K562 (cell line): Measurements from ENCODE around the gene KIAA2012. TPM values are rescaled to one million over a fixed set of nuclear protein-coding genes. Genes with fewer than 3 reads are reported as not detected.
A peak's percentile ranks its signal among the peaks of the same experiment; 100 is the strongest.

Experiments used
- BRCA1 ChIP-seq, 2 experiments: fragments of 450-650 bp in 1 of 2; sonication (generic) in 1 of 2; formaldehyde crosslinking in 1 of 2; IDR thresholded peaks; 2 replicates each; pipeline versions ENCODE4 v1.5.0 to v1.6.1; 2017 to 2020; ENCODE audit warnings: mild to moderate bottlenecking in 1 of 2, missing genetic modification reagents in 1 of 2
- CBFA2T2 ChIP-seq: fragments of 450-650 bp; conservative IDR thresholded peaks from 2 replicates; pipeline ENCODE4 v1.6.1; 2017; ENCODE audit warnings: mild to moderate bottlenecking
- CBFA2T3 ChIP-seq: fragments of 450-650 bp; IDR thresholded peaks from 2 replicates; pipeline ENCODE4 v1.6.1; 2017
- CUX1 ChIP-seq: fragments of 200-800 bp; sonication (Bioruptor generic); IDR thresholded peaks from 2 replicates; pipeline ENCODE4 v1.6.1; 2016; ENCODE audit warnings: missing genetic modification characterization, missing compliant biosample characterization
- FOXA3 ChIP-seq, 2 experiments: fragments of 450-650 bp in 1 of 2; sonication (generic) in 1 of 2; formaldehyde crosslinking; IDR thresholded peaks in 1 of 2; conservative IDR thresholded peaks in 1 of 2; 2 replicates each; pipeline versions ENCODE4 v1.4.0 to v1.8.0; 2020 to 2022; ENCODE audit warnings: mild to moderate bottlenecking in 2 of 2, missing genetic modification reagents in 1 of 2
- KDM1A ChIP-seq, 2 experiments: fragments of 450-650 bp; IDR thresholded peaks; 2 replicates each; pipeline ENCODE4 v1.6.1; 2016; ENCODE audit warnings: mild to moderate bottlenecking in 2 of 2
- MEF2D ChIP-seq: conservative IDR thresholded peaks from 2 replicates; pipeline ENCODE4 v1.6.1; 2016; ENCODE audit warnings: low read depth, missing genetic modification characterization, missing compliant biosample characterization
- PHF8 ChIP-seq: fragments of 200-600 bp; sonication (generic); IDR thresholded peaks from 2 replicates; pipeline ENCODE4 v1.6.1; 2012; ENCODE audit warnings: mixed run types, mild to moderate bottlenecking, inconsistent platforms, low read length, moderate library complexity, borderline replicate concordance
- POU5F1 ChIP-seq: fragments of 150-350 bp; IDR thresholded peaks from 2 replicates; pipeline ENCODE4 v1.6.1; 2014; ENCODE audit warnings: borderline replicate concordance, low read length, low read depth, mild to moderate bottlenecking; ENCODE audit not compliant: partially characterized antibody
- RNF219 ChIP-seq: fragments of 250-450 bp; sonication (Bioruptor Pico); IDR thresholded peaks from 2 replicates; pipeline ENCODE4 v1.5.0; 2022; ENCODE audit warnings: mild to moderate bottlenecking
- SMAD3 ChIP-seq: fragments of 450-650 bp; formaldehyde crosslinking; conservative IDR thresholded peaks from 2 replicates; pipeline ENCODE4 v1.4.0; 2020; ENCODE audit warnings: mild to moderate bottlenecking
- SMAD4 ChIP-seq: fragments of 250-450 bp; sonication (Bioruptor Pico); conservative IDR thresholded peaks from 2 replicates; pipeline ENCODE4 v1.8.0; 2021; ENCODE audit warnings: inconsistent platforms, mild to moderate bottlenecking, moderate library complexity
- TCF3 ChIP-seq: sonication (generic); formaldehyde crosslinking; IDR thresholded peaks from 2 replicates; pipeline ENCODE4 v1.4.0; 2020; ENCODE audit warnings: mild to moderate bottlenecking, missing genetic modification reagents
- THAP7 ChIP-seq: fragments of 250-450 bp; sonication (Bioruptor Pico); IDR thresholded peaks from 2 replicates; pipeline ENCODE4 v1.5.0; 2021
- YBX1 ChIP-seq: fragments of 450-650 bp; IDR thresholded peaks from 2 replicates; pipeline ENCODE4 v1.7.1; 2016; ENCODE audit warnings: mild to moderate bottlenecking
- ZFX ChIP-seq: sonication (generic); formaldehyde crosslinking; IDR thresholded peaks from 2 replicates; pipeline ENCODE4 v1.8.0; 2022; ENCODE audit warnings: mild to moderate bottlenecking, missing genetic modification reagents, moderate library complexity
- ZNF445 ChIP-seq: fragments of 250-450 bp; sonication (Bioruptor Pico); IDR thresholded peaks from 2 replicates; pipeline ENCODE4 v1.4.0; 2020; ENCODE audit warnings: low read depth, mild to moderate bottlenecking, moderate library complexity
- ZNF668 ChIP-seq: fragments of 250-450 bp; sonication (Bioruptor Pico); IDR thresholded peaks from 2 replicates; pipeline ENCODE4 v1.8.0; 2022; ENCODE audit warnings: mild to moderate bottlenecking, inconsistent platforms
- polyA plus RNA-seq, 8 experiments: library from polyadenylated mRNA; depleted of rRNA in 4 of 8; stranded (reverse) in 5 of 8; unstranded in 3 of 8; fragments of >200 nt; fragmentation: Nextera tagmentation in 2 of 8; fragmentation: Illumina TruSeq in 1 of 8; extraction: Ambion mirVana in 2 of 8; extraction: Trizol in 1 of 8; gene quantifications; 2 replicates each; pipeline versions ENCODE4 v1.2.1 to v1.2.3, GENCODE V29; 2011 to 2014; ENCODE audit warnings: inconsistent platforms in 1 of 8, missing spikeins in 1 of 8
- total RNA-seq, 7 experiments: library from RNA; depleted of rRNA in 6 of 7; stranded (reverse); fragments of >200 nt in 6 of 7; fragmentation: Illumina TruSeq in 2 of 7; extraction: Trizol in 2 of 7; gene quantifications; 2 replicates each; pipeline versions ENCODE4 v1.2.1 to v1.2.3, GENCODE V29; 2011 to 2021; ENCODE audit warnings: low replicate concordance in 1 of 7

The KIAA2012 gene
- total and polyA plus RNA-seq, 9 of the 15 experiments (the other 6 are each of a cell fraction or from before 2014, with no cell fraction given): not detected

DNA sequence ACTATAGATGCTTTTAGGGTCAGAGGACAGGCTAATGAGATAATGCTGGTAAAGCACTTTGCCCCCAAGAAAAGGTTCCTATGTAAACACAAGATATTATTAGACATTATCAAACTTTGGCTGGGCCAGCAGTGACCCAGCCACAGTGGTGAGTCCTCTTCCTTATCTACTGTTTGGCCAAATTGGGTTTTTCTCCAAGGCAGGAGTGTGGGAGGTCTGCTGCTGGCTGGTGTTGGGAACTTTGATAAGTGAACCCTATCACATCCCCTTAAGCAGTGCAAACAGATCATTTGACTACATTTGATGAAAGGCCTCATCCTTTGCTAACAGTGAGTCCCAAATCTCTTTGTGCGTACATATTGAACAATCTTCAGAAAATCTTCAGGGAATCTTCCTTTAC is 23.2 kb upstream of the KIAA2012 start (continued):
- no peak for TF ChIP-seq CUX1 (CRISPR knock-in tag)
- 0 out of 2 replicates have a peak, but pooled peaks have one; percentile 26 for TF ChIP-seq SMAD3 (CRISPR knock-in tag)
- no peak for TF ChIP-seq THAP7 (CRISPR knock-in tag)
- TF ChIP-seq KDM1A (IDR thresholded peaks at IDR 0.05): peak; percentile 82 to 83
- peak; percentile 26; the same call in 1 of the 2 replicates for TF ChIP-seq ZFX
- TF ChIP-seq RNF219 (CRISPR knock-in tag): no peak
- no peak for TF ChIP-seq PHF8
- no peak for TF ChIP-seq YBX1
- no peak for TF ChIP-seq ZNF668 (CRISPR knock-in tag)
- no peak for TF ChIP-seq ZNF445 (CRISPR knock-in tag)
- TF ChIP-seq BRCA1 (IDR thresholded peaks at IDR 0.05): no peak
- TF ChIP-seq BRCA1 (CRISPR knock-in tag; IDR thresholded peaks at IDR 0.05): no peak
- TF ChIP-seq CBFA2T2: peak; percentile 80
- 0 out of 2 replicates have a peak, but pooled peaks have one; percentile 22 for TF ChIP-seq SMAD4 (CRISPR knock-in tag)
- peak; percentile 90 for TF ChIP-seq CBFA2T3
- TF ChIP-seq FOXA3 (CRISPR knock-in tag; conservative IDR thresholded peaks at IDR 0.05 in 1 of 2, IDR thresholded peaks at IDR 0.05 in 1 of 2): peak in 1 of 2 experiments; percentile 77; a peak in 2 of 4 replicates
- no peak for TF ChIP-seq POU5F1
- TF ChIP-seq TCF3 (CRISPR knock-in tag): peak; percentile 87
- TF ChIP-seq MEF2D: peak; percentile 60; the same call in 1 of the 2 replicates
